NCI-H2029 treated with DMSO at 0.1 percent for 48 hours (cell line): ENCODE data around the gene ZNF615.
"Not testable (repeated sequence)": the region's sequence is repeated elsewhere in the genome, so short reads cannot be mapped to it uniquely, and the experiment has no call there.

Experiments used
- DNase-seq: peaks from one replicate; lab custom pipeline; 2025; lab: John Stamatoyannopoulos, UW

ZNF615 gene

GRCh38 chr19:51980116-51980736 is 27.8 kb downstream of the ZNF615 start:
- no peak for DNase-seq

DNA sequence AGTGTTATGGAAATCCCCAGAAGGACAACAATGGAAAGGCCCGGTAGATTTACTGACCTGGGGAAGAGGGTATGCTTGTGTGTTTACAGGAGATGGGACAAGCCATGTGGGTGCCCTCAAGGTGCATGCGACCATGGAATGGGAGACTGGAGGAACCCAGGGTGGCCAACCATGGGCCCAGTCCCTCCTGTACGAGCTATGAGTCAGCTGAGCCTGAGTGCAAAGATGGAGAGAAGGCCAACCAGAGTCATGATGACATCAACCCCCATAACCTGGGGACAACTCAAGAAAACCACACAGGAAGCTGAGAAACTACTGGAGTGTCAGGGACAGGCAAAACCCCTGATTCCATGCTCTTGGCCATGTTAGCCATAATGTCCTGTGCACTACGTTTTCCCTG is 29.1 kb downstream of the ZNF615 start:
- DNase-seq, result no peak

DNA sequence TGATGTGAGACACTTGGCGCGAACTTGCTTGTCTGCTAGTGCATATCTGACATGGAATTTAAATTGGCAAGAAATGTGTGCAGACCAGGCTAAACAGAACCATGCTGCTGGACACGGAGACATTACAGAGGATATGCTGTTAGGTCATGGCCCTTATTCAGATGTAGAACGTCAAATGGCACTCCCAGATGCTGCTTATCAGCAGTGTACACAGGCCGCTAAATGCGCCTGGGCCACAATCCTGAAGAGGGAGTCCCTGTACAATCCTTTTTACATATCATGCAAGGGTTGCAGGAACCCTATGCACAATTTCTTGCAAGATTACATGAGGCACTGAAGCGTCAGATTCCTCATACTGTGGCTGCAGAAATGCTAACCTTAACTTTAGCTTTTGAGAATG is 30.7 kb downstream of the ZNF615 start:
- DNase-seq, result no peak

- no peak for DNase-seq
Observed at GRCh38 chr19:51976852-51977251, 31.2 kb downstream of the ZNF615 start.

DNA sequence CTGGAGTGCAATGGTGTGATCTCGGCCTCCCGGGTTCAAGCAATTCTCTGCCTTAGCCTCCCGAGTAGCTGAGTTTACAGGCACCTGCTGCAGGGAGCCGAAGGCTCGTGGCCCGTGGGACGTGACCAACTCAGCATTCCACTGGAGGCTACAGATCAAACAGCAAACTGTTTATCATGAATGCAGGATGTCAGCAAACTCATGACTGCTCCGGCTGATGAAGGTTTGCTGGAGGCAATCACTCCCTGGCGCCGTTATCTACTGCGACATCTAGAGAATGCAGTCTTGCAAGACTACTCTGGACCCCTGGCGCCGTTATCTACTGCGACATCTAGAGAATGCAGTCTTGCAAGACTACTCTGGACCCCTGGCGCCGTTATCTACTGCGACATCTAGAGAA is 32.2 kb downstream of the ZNF615 start:
- DNase-seq, result not testable (repeated sequence)

- no peak for DNase-seq
Observed at GRCh38 chr19:51971624-51972023, 36.4 kb downstream of the ZNF615 start.

DNA sequence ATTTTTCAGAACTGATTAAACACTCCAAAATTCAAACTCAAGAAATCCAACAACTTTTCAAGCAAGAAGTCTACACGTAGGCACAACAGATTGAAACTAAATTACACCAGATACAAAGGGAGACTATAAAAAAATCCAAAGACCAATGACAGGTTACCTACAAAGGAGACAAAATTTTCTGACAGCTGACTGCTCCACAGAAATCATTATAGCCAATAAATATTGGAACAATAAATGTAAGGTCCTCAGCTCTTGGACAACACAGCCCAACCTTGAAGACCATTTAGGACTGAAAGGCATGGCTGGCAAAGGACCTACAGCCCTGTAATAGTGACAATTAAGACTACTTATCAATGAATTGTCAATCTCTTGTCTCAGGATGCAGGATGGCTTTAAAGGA is 37.3 kb downstream of the ZNF615 start:
- no peak for DNase-seq

DNA sequence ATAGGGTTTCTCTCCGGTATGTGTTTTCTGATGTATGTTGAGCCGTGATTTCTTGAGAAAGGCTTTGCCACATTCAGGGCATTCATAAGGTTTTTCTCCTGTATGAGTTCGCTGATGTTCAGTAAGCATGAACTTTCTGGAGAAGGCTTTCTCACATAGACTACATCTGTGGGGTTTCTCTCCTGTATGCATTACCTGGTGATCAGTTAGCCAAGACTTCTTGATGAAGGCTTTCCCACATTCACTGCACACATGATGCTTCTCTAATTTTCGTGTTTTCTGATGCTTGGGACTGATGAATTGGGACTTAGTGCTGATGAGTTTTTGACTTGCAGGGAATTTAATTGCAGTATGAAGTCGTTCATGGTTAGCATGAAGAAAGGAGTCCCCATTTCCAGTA is 42.4 kb downstream of the ZNF615 start:
- no peak for DNase-seq

- not testable (repeated sequence) for DNase-seq
Observed at GRCh38 chr19:51960621-51961233, 47.3 kb downstream of the ZNF615 start.

- DNase-seq, result no peak
Observed at GRCh38 chr19:51959791-51960190, 48.2 kb downstream of the ZNF615 start.

DNA sequence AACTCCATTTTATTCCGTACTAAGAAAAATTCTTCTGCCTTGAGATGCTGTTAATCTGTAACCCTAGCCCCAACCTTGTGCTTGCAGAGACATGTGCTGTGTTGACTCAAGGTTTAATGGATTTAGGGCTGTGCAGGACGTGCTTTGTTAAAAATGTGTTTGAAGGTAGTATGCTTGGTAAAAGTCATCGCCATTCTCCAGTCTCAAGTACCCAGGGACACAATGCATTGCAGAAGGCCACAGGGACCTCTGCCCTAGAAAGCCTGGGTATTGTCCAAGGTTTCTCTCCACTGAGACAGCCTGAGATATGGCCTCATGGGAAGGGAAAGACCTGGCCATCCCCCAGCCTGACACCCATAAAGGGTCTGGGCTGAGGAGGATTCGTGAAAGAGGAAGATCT is 50.2 kb downstream of the ZNF615 start:
- not testable (repeated sequence) for DNase-seq

DNA sequence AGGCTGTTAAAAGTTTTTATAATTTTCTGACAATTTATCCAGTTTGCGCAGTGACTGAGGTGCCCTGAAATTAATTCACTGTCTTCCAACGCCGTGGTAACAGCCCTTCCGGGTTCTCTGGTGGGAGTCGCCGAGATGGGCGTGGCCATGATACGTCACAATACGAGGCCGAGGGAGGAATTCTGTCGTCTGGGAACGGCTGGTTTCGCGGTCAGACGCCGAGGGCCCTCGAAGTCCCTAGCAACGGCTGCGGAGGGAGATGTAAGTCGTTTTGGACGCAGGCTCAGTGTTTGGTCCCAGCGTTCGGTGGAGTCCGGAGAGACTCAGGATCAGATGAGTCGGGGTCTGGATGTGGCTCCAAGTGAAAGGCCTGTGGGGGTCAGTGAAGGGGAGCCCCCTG is 59.0 kb downstream of the ZNF615 start:
- no peak for DNase-seq

GRCh38 chr19:51946602-51947001 is 61.4 kb downstream of the ZNF615 start:
- no peak for DNase-seq

- DNase-seq, result no peak
Observed at GRCh38 chr19:51944798-51945552, 63.0 kb downstream of the ZNF615 start.
